ENCODE data around the gene CFAP251.

CFAP251 gene

DNA sequence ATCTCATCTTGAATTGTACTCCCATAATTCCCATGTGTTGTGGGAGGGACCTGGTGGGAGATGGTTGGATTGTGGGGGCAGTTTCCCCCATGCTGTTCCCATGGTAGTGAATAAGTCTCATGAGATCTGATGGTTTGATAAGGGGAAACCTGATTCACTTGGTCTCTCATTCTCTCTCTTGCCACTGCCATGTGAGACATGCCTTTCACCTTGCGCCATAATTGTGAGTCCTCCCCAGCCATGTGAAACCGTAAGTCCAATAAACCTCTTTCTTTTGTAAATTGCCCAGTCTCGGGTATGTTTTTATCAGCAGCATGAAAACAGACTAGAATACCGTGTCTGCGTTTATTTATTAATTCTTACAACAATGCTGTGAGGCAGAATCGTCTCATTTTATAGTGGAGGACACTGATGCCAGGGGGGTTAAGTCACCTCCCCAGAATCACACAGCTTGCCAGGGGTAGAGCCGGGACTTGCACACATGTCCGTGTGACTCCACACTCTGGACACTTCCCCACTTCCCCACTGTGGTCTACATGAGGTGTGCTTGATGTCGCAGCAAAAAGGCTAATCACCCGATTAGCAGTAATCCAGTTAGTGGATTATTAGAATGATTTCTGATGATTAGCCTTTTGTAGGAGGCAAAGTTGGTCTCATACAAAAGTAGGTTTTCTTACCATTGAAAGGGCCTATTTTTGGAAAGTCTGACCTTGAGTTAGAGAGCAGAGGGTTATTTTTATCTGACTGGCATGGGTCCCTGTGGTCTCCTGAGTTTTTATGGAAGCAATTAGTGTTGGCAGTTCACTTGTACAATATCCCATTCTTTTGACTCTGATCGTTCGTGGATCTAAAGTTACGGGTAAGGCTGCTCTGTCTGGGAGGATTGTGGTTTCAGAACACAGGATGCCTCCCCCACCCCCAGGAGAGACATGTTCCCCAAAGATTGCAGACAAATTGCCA, 55.9 kb downstream of the CFAP251 start:
- H3K27ac ChIP-seq (ENCODE audit: extremely low read depth, low read depth, low read length) = no peak overlapping the region
- no peak for TF ChIP-seq SP2 (tag by site-specific recombination; IDR thresholded peaks at IDR 0.05)
- no peak for TF ChIP-seq ZNF830 (tag by site-specific recombination; IDR thresholded peaks at IDR 0.05; ENCODE audit: low read depth)
- no peak for TF ChIP-seq KLF9 (tag by site-specific recombination; IDR thresholded peaks at IDR 0.05; ENCODE audit: low read depth)
- TF ChIP-seq ZNF558 (tag by site-specific recombination; IDR thresholded peaks at IDR 0.05) = no peak
- TF ChIP-seq, protein P1, sequence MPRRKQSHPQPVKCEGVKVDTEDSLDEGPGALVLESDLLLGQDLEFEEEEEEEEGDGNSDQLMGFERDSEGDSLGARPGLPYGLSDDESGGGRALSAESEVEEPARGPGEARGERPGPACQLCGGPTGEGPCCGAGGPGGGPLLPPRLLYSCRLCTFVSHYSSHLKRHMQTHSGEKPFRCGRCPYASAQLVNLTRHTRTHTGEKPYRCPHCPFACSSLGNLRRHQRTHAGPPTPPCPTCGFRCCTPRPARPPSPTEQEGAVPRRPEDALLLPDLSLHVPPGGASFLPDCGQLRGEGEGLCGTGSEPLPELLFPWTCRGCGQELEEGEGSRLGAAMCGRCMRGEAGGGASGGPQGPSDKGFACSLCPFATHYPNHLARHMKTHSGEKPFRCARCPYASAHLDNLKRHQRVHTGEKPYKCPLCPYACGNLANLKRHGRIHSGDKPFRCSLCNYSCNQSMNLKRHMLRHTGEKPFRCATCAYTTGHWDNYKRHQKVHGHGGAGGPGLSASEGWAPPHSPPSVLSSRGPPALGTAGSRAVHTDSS (tag by site-specific recombination; IDR thresholded peaks at IDR 0.05) = no peak
- TF ChIP-seq ZFHX2 (tag by site-specific recombination; conservative IDR thresholded peaks at IDR 0.05) = no peak
- TF ChIP-seq SP7 (tag by site-specific recombination; IDR thresholded peaks at IDR 0.05) = no peak
- TF ChIP-seq, protein P2, sequence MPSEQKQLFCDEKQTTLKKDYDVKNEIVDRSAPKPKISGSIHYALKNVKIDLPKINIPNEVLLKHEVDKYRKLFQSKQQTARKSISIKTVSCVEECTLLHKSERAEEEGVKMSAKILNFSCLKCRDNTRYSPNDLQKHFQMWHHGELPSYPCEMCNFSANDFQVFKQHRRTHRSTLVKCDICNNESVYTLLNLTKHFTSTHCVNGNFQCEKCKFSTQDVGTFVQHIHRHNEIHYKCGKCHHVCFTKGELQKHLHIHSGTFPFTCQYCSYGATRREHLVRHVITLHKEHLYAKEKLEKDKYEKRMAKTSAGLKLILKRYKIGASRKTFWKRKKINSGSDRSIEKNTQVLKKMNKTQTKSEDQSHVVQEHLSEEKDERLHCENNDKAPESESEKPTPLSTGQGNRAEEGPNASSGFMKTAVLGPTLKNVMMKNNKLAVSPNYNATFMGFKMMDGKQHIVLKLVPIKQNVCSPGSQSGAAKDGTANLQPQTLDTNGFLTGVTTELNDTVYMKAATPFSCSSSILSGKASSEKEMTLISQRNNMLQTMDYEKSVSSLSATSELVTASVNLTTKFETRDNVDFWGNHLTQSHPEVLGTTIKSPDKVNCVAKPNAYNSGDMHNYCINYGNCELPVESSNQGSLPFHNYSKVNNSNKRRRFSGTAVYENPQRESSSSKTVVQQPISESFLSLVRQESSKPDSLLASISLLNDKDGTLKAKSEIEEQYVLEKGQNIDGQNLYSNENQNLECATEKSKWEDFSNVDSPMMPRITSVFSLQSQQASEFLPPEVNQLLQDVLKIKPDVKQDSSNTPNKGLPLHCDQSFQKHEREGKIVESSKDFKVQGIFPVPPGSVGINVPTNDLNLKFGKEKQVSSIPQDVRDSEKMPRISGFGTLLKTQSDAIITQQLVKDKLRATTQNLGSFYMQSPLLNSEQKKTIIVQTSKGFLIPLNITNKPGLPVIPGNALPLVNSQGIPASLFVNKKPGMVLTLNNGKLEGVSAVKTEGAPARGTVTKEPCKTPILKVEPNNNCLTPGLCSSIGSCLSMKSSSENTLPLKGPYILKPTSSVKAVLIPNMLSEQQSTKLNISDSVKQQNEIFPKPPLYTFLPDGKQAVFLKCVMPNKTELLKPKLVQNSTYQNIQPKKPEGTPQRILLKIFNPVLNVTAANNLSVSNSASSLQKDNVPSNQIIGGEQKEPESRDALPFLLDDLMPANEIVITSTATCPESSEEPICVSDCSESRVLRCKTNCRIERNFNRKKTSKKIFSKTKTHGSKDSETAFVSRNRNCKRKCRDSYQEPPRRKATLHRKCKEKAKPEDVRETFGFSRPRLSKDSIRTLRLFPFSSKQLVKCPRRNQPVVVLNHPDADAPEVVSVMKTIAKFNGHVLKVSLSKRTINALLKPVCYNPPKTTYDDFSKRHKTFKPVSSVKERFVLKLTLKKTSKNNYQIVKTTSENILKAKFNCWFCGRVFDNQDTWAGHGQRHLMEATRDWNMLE (tag by site-specific recombination; conservative IDR thresholded peaks at IDR 0.05; ENCODE audit: low read depth) = no peak
- TF ChIP-seq ZNF211 (tag by site-specific recombination; IDR thresholded peaks at IDR 0.05; ENCODE audit: low read depth) = no peak
- TF ChIP-seq ZNF701 (tag by site-specific recombination; IDR thresholded peaks at IDR 0.05) = no peak
- TF ChIP-seq ZBTB8A (tag by site-specific recombination; IDR thresholded peaks at IDR 0.05) = no peak
- TF ChIP-seq, protein P3, sequence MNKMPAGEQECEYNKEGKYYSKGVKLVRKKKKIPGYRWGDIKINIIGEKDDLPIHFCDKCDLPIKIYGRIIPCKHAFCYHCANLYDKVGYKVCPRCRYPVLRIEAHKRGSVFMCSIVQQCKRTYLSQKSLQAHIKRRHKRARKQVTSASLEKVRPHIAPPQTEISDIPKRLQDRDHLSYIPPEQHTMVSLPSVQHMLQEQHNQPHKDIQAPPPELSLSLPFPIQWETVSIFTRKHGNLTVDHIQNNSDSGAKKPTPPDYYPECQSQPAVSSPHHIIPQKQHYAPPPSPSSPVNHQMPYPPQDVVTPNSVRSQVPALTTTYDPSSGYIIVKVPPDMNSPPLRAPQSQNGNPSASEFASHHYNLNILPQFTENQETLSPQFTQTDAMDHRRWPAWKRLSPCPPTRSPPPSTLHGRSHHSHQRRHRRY (tag by site-specific recombination; IDR thresholded peaks at IDR 0.05) = no peak
- TF ChIP-seq YY1 (tag by site-specific recombination; IDR thresholded peaks at IDR 0.05) = no peak
- no peak for TF ChIP-seq HOXD13 (CRISPR knock-in tag; IDR thresholded peaks at IDR 0.05; ENCODE audit: borderline replicate concordance)
- TF ChIP-seq, protein P4, sequence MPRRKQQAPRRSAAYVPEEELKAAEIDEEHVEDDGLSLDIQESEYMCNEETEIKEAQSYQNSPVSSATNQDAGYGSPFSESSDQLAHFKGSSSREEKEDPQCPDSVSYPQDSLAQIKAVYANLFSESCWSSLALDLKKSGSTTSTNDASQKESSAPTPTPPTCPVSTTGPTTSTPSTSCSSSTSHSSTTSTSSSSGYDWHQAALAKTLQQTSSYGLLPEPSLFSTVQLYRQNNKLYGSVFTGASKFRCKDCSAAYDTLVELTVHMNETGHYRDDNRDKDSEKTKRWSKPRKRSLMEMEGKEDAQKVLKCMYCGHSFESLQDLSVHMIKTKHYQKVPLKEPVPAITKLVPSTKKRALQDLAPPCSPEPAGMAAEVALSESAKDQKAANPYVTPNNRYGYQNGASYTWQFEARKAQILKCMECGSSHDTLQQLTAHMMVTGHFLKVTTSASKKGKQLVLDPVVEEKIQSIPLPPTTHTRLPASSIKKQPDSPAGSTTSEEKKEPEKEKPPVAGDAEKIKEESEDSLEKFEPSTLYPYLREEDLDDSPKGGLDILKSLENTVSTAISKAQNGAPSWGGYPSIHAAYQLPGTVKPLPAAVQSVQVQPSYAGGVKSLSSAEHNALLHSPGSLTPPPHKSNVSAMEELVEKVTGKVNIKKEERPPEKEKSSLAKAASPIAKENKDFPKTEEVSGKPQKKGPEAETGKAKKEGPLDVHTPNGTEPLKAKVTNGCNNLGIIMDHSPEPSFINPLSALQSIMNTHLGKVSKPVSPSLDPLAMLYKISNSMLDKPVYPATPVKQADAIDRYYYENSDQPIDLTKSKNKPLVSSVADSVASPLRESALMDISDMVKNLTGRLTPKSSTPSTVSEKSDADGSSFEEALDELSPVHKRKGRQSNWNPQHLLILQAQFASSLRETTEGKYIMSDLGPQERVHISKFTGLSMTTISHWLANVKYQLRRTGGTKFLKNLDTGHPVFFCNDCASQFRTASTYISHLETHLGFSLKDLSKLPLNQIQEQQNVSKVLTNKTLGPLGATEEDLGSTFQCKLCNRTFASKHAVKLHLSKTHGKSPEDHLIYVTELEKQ (tag by site-specific recombination; IDR thresholded peaks at IDR 0.05; ENCODE audit: borderline replicate concordance) = no peak
- no peak for TF ChIP-seq ZNF433 (tag by site-specific recombination; IDR thresholded peaks at IDR 0.05; ENCODE audit: low read depth)
- TF ChIP-seq, protein P5, sequence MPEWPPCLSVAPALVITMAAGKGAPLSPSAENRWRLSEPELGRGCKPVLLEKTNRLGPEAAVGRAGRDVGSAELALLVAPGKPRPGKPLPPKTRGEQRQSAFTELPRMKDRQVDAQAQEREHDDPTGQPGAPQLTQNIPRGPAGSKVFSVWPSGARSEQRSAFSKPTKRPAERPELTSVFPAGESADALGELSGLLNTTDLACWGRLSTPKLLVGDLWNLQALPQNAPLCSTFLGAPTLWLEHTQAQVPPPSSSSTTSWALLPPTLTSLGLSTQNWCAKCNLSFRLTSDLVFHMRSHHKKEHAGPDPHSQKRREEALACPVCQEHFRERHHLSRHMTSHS (tag by site-specific recombination; IDR thresholded peaks at IDR 0.05) = no peak
- TF ChIP-seq OSR2 (tag by site-specific recombination; IDR thresholded peaks at IDR 0.05) = no peak
- CTCF ChIA-PET = no interaction called here

More for the DNA sequence above, 55.9 kb downstream of the CFAP251 start:
- no peak overlapping the region for H3K4me3 ChIP-seq (ENCODE audit: low read depth, low read length)
- POLR2A ChIA-PET = no interaction called here
- no peaks in the 10 kb centered on the region for H3K9me3 ChIP-seq (ENCODE audit: control insufficient read depth, insufficient read depth, low read depth, low read length)
- H3K4me1 ChIP-seq (ENCODE audit: control insufficient read depth, insufficient read depth, low read length) = no peaks in the 10 kb centered on the region
- no peaks in the 10 kb centered on the region for H3K36me3 ChIP-seq (ENCODE audit: control insufficient read depth in 2 of 2, insufficient read depth in 1 of 2, low read length in 2 of 2)
